ENCODE data around the gene FHIT. TPM values are rescaled to one million over a fixed set of nuclear protein-coding genes. Genes with fewer than 3 reads are reported as not detected.
"Not testable (repeated sequence)": the region's sequence is repeated elsewhere in the genome, so short reads cannot be mapped to it uniquely, and the experiment has no call there.

Gene FHIT
- total and polyA plus RNA-seq, 4 donors: 6.9 to 16.5 (median 9.9) TPM

DNA sequence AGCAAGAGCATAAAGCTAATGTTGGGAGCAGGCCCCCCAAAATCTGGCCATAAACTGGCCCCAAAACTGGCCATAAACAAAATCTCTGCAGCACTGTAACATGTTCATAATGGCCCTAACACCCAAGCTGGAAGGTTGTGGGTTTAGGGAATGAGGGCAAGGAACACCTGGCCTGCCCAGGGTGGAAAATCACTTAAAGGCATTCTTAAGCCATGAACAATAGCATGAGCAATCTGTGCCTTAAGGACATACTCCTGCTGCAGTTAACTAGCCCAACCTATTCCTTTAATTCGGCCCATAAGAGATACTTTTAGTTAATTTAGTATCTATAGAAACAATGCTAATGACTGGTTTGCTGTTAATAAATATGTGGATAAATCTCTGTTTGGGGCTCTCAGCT is 264.1 kb downstream of the FHIT start:
- not testable (repeated sequence) for H3K36me3 ChIP-seq (ENCODE audit: control insufficient read depth, insufficient read depth, low read length)
- WGBS (ENCODE audit: insufficient coverage): no CpG with 5 or more reads among the region's 1 CpG

DNA sequence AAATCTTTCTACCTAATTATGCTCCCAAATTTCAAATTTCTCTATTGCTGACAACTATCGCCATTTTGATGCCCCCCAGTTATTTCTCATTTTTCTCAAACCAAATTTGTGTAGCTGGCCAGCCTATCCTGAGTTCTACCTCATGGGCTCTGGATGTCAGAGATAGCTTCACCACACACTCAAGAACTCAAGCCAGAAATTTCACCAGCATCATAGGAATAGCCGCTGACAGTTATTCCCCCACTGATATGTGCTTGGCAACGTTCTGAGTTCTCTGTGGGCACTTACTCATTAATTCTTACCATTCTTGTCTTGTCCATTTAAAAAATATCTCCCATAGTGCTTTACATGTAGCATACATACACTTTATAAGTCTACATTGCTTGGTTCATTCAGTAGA is 264.7 kb downstream of the FHIT start:
- H3K4me3 ChIP-seq (ENCODE audit: low read depth, low read length): no peak overlapping the region
- no peaks in the 10 kb centered on the region for H3K27me3 ChIP-seq (ENCODE audit: control insufficient read depth, insufficient read depth, low read length)
- H3K9me3 ChIP-seq (ENCODE audit: control insufficient read depth, insufficient read depth, low read length): no peaks in the 10 kb centered on the region
- no peak overlapping the region for H3K27ac ChIP-seq (ENCODE audit: low read depth, low read length)
- 94% methylated on average over 3 of the region's 3 CpGs for WGBS (ENCODE audit: insufficient coverage)
- no peaks in the 10 kb centered on the region for H3K4me1 ChIP-seq (ENCODE audit: control insufficient read depth, insufficient read depth, low read length)
- DNase-seq (ENCODE audit: low read depth in 4 of 6, low spot score in 6 of 6): no peak
- no peaks in the 10 kb centered on the region for H3K36me3 ChIP-seq (ENCODE audit: control insufficient read depth, insufficient read depth, low read length)

More for the DNA sequence above, 264.1 kb downstream of the FHIT start:
- H3K27me3 ChIP-seq (ENCODE audit: control insufficient read depth, insufficient read depth, low read length); H3K9me3 ChIP-seq (ENCODE audit: control insufficient read depth, insufficient read depth, low read length); H3K4me3 ChIP-seq (ENCODE audit: low read depth, low read length); H3K4me1 ChIP-seq (ENCODE audit: control insufficient read depth, insufficient read depth, low read length); H3K27ac ChIP-seq (ENCODE audit: low read depth, low read length); DNase-seq (ENCODE audit: low read depth in 4 of 6, low spot score in 6 of 6): not testable (repeated sequence)

DNA sequence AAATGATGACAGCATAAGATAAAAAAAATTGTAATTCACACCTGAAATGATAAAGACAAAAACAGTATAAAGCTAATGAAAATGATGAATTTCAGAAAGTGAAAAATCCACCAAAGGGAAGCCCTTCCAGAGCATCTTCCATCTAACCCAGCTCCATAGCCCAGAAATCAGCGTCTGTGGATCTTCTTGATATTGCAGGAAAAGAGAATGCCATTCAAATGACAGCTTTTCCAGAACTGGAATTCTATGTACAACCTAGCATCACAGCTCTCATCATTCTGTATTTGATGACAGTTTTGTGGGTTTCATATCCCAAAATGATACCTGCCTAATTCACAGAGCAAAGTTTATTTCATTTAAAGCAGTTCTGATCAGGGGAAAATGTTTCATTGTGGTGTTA is 267.3 kb downstream of the FHIT start:
- no CpG with 5 or more reads among the region's 1 CpG for WGBS (ENCODE audit: insufficient coverage)
- no peak overlapping the region for H3K4me3 ChIP-seq (ENCODE audit: low read depth, low read length)
- H3K27me3 ChIP-seq (ENCODE audit: control insufficient read depth, insufficient read depth, low read length): no peaks in the 10 kb centered on the region
- no peak overlapping the region for H3K27ac ChIP-seq (ENCODE audit: low read depth, low read length)
- no peak for DNase-seq (ENCODE audit: low read depth in 4 of 6, low spot score in 6 of 6)
- H3K9me3 ChIP-seq (ENCODE audit: control insufficient read depth, insufficient read depth, low read length): no peaks in the 10 kb centered on the region
- H3K4me1 ChIP-seq (ENCODE audit: control insufficient read depth, insufficient read depth, low read length): no peaks in the 10 kb centered on the region
- H3K36me3 ChIP-seq (ENCODE audit: control insufficient read depth, insufficient read depth, low read length): no peaks in the 10 kb centered on the region

DNA sequence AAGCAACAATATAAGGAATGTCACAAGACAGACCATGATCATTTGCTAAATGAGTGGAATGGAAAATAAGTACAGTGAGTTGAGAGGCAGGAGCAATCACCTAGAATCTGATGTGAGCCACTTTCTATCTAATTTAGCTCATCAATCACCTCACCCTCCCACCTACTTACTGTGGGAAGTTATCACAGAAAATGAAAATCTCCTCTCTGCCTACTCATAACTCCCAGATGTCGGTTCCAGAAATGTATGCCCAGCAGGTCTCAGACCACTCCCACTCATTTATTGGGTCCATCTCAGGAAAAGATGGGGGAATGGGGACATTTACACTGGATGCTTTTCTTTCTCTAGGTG is 270.9 kb downstream of the FHIT start:
- Histone ChIP-seq H3K4me3 (ENCODE audit: low read depth, low read length) (no peak overlapping the region), H3K27me3 (ENCODE audit: control insufficient read depth, insufficient read depth, low read length) (no peaks in the 10 kb centered on the region), H3K9me3 (ENCODE audit: control insufficient read depth, insufficient read depth, low read length) (no peaks in the 10 kb centered on the region), H3K4me1 (ENCODE audit: control insufficient read depth, insufficient read depth, low read length) (no peaks in the 10 kb centered on the region), H3K27ac (ENCODE audit: low read depth, low read length) (no peak overlapping the region), H3K36me3 (ENCODE audit: control insufficient read depth, insufficient read depth, low read length) (no peaks in the 10 kb centered on the region)
- DNase-seq (ENCODE audit: low read depth in 4 of 6, low spot score in 6 of 6): peak in 1 of 6 donors; percentile 55
- WGBS (ENCODE audit: insufficient coverage): no CpG with 5 or more reads among the region's 1 CpG

DNA sequence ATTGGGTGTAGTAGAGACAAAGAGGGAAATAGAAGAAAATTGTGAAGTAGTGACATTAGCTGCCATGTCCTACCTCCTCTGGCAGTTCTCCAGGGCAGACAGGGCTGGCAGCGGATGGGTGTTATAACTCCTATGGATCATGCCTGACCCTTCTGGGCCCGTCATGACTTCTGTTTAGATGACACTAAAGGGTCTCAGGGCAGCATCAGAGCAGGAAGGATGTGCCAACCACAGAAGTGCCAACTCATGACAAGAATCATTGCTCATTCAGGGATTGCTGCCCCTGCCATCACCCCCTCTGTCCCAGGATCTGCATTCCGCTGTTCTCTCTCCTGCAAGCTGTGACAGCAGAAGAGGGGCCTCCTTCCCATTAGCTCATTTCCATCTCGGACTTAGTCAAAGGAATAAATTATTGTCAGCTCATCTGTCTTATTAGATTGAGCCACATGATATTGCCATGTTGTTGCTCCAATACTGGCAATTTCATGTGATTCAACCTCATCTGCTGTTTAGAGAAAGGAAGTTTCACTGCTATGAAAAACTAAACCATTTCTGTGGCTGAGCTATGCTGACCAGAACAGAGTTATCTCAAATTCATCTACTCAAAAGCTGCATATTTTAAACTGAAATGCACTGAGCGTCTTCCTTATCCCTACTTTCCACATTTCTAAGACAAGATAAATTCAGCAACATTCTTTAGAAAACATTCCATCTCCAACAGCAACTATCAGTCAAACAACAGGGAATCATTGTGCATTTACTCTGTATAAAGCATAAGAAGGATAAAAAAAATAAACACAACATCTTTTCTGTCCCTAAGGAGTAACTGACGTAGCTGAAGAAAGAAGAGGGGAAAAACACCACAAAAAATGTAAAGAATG is 271.6 kb downstream of the FHIT start:
- Histone ChIP-seq H3K36me3 (ENCODE audit: control insufficient read depth, insufficient read depth, low read length) (no peaks in the 10 kb centered on the region), H3K4me3 (ENCODE audit: low read depth, low read length) (no peak overlapping the region), H3K4me1 (ENCODE audit: control insufficient read depth, insufficient read depth, low read length) (no peaks in the 10 kb centered on the region), H3K27me3 (ENCODE audit: control insufficient read depth, insufficient read depth, low read length) (no peaks in the 10 kb centered on the region), H3K9me3 (ENCODE audit: control insufficient read depth, insufficient read depth, low read length) (no peaks in the 10 kb centered on the region), H3K27ac (ENCODE audit: low read depth, low read length) (no peak overlapping the region)
- DNase-seq (ENCODE audit: low read depth in 4 of 6, low spot score in 6 of 6): peak in 1 of 6 donors; percentile 8
- 59% methylated on average over 4 of the region's 6 CpGs for WGBS (ENCODE audit: insufficient coverage)

DNA sequence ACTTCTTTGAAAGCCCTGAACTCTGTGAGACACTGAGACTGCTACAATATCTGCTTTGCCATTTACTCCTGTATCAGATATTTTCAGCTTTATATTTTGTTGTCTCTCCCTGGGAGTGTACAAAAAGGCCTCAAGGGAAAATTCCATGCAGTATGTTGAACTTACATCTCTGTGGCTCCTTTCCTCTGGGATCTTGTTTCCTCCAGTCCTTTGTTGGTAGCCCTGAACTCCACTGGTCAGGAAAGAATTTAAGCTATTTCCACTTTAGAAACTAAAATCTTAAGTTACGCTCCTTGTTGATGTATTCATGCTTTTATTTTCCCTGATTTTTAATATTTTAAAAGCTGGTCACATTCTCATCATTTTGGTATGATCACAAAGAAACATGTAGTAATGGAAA is 277.9 kb downstream of the FHIT start:
- peaks cover 12% of the 10 kb centered on the region for H3K9me3 ChIP-seq (ENCODE audit: control insufficient read depth, insufficient read depth, low read length)
- no peaks in the 10 kb centered on the region for H3K4me1 ChIP-seq (ENCODE audit: control insufficient read depth, insufficient read depth, low read length)
- no peak for DNase-seq (ENCODE audit: low read depth in 4 of 6, low spot score in 6 of 6)
- WGBS (ENCODE audit: insufficient coverage): no CpG with 5 or more reads among the region's 1 CpG
- no peak overlapping the region for H3K4me3 ChIP-seq (ENCODE audit: low read depth, low read length)
- no peaks in the 10 kb centered on the region for H3K36me3 ChIP-seq (ENCODE audit: control insufficient read depth, insufficient read depth, low read length)
- no peaks in the 10 kb centered on the region for H3K27me3 ChIP-seq (ENCODE audit: control insufficient read depth, insufficient read depth, low read length)
- no peak overlapping the region for H3K27ac ChIP-seq (ENCODE audit: low read depth, low read length)

DNA sequence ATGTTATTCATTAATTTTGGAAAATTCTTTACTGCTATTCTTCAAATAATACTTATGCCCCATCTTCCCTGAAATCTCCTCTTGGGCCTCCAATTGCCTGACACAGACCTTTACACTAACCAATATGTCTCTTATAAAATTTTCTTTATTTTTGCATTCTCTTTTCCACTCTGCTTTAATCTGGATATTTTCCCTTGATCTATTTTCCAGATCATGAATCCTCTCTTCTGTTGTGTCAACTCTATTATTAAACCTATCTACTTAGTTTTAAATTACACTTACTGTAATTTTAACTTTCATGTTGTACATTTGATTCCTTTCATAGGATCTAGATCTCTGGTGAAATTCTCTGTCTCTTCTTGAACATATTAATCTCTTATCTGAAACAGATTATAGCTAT is 278.7 kb downstream of the FHIT start:
- Histone ChIP-seq H3K9me3 (ENCODE audit: control insufficient read depth, insufficient read depth, low read length) (peaks cover 12% of the 10 kb centered on the region), H3K4me3 (ENCODE audit: low read depth, low read length) (no peak overlapping the region), H3K4me1 (ENCODE audit: control insufficient read depth, insufficient read depth, low read length) (no peaks in the 10 kb centered on the region), H3K36me3 (ENCODE audit: control insufficient read depth, insufficient read depth, low read length) (no peaks in the 10 kb centered on the region), H3K27me3 (ENCODE audit: control insufficient read depth, insufficient read depth, low read length) (no peaks in the 10 kb centered on the region), H3K27ac (ENCODE audit: low read depth, low read length) (no peak overlapping the region)
- no peak for DNase-seq (ENCODE audit: low read depth in 4 of 6, low spot score in 6 of 6)

DNA sequence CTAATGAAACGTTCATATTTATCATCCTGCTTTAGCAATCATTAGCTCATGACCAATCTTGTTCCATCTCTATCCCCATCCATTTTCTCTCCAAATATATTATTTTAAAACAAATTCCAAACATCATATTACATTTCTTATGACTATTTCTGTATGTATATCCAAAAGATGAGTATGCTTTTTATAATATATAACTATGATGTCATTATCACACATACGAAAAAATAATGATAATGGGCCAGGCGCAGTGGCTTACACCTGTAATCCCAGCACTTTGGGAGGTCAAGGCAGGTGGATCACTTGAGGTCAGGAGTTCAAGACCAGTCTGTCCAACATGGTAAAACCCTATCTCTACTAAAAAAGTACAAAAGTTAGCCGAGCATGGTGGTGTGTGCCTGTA is 280.4 kb downstream of the FHIT start:
- Histone ChIP-seq H3K27ac (ENCODE audit: low read depth, low read length) (no peak overlapping the region), H3K4me3 (ENCODE audit: low read depth, low read length) (no peak overlapping the region), H3K36me3 (ENCODE audit: control insufficient read depth, insufficient read depth, low read length) (no peaks in the 10 kb centered on the region), H3K4me1 (ENCODE audit: control insufficient read depth, insufficient read depth, low read length) (no peaks in the 10 kb centered on the region), H3K9me3 (ENCODE audit: control insufficient read depth, insufficient read depth, low read length) (peaks cover 12% of the 10 kb centered on the region), H3K27me3 (ENCODE audit: control insufficient read depth, insufficient read depth, low read length) (no peaks in the 10 kb centered on the region)
- no peak for DNase-seq (ENCODE audit: low read depth in 4 of 6, low spot score in 6 of 6)
- no CpG with 5 or more reads among the region's 4 CpGs for WGBS (ENCODE audit: insufficient coverage)

DNA sequence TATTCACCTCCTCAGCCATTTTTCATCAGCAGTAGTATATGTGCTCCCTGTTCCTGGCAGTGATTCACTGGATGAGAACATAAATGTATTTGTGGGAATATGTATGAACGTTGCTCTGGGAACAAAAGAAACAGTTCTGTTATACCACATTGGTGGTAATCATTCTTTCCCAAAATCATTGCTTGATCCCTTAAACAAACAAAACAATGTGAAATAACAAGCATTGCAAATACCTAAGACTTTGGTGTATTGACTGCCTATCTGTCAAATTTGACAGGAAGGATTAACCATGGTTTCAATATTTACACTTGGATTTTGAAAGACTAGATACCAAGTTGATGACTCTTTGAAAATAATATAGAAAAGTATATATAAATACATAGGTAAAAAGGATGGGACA is 284.1 kb downstream of the FHIT start:
- DNase-seq (ENCODE audit: low read depth in 4 of 6, low spot score in 6 of 6): no peak
- Histone ChIP-seq H3K4me3 (ENCODE audit: low read depth, low read length) (no peak overlapping the region), H3K36me3 (ENCODE audit: control insufficient read depth, insufficient read depth, low read length) (no peaks in the 10 kb centered on the region), H3K9me3 (ENCODE audit: control insufficient read depth, insufficient read depth, low read length) (no peaks in the 10 kb centered on the region), H3K4me1 (ENCODE audit: control insufficient read depth, insufficient read depth, low read length) (no peaks in the 10 kb centered on the region), H3K27ac (ENCODE audit: low read depth, low read length) (no peak overlapping the region), H3K27me3 (ENCODE audit: control insufficient read depth, insufficient read depth, low read length) (no peaks in the 10 kb centered on the region)
- WGBS (ENCODE audit: insufficient coverage): no CpG with 5 or more reads among the region's 1 CpG

DNA sequence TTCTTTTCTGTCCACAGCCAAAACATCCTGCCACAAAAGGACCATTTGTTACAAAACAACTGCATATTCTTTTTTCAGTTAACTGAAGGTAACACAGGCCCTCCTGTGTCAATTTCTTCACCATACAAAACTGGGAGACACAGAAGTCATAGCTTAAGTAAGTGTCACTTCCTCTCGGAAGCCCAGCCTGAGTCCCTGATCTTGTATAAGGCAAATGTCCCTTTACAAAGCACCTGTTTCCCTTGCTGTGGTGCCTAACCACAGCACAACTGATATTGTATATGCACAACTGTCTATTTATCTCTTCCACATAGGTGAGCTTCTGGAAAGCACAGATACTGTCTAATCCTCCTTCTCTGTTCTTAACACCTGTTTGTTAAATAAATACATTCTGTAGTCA is 293.7 kb downstream of the FHIT start:
- Histone ChIP-seq H3K36me3 (ENCODE audit: control insufficient read depth, insufficient read depth, low read length) (no peaks in the 10 kb centered on the region), H3K4me1 (ENCODE audit: control insufficient read depth, insufficient read depth, low read length) (no peaks in the 10 kb centered on the region), H3K9me3 (ENCODE audit: control insufficient read depth, insufficient read depth, low read length) (peaks cover 2% of the 10 kb centered on the region), H3K27ac (ENCODE audit: low read depth, low read length) (no peak overlapping the region), H3K27me3 (ENCODE audit: control insufficient read depth, insufficient read depth, low read length) (no peaks in the 10 kb centered on the region), H3K4me3 (ENCODE audit: low read depth, low read length) (no peak overlapping the region)
- DNase-seq (ENCODE audit: low read depth in 4 of 6, low spot score in 6 of 6): no peak
- WGBS (ENCODE audit: insufficient coverage): 71% methylated on average over 1 of the region's 1 CpG

Data from spinal cord (tissue), 10 donors.